Spleen (tissue), 11 donors: ENCODE data around the gene CSH2. TPM values are rescaled to one million over a fixed set of nuclear protein-coding genes. Genes with fewer than 3 reads are reported as not detected.
"Not testable (repeated sequence)": the region's sequence is repeated elsewhere in the genome, so short reads cannot be mapped to it uniquely, and the experiment has no call there.

Experiments
- DNase-seq: peaks from one replicate; pipeline ENCODE4 v3.0.0-alpha.2; 2020
- H3K27ac ChIP-seq, 8 donors: fragments of 200-600 bp; sonication (generic) in 7 of 8; 1 replicate in 4 of 8; 2 replicates in 4 of 8; pipeline versions ENCODE4 v1.5.0 to v1.8.0; 2016 to 2021; ENCODE audit warnings: inconsistent platforms in 4 of 8, mild to moderate bottlenecking in 4 of 8, moderate library complexity in 1 of 8
- H3K27me3 ChIP-seq, 7 donors: fragments of 200-600 bp; sonication (generic) in 6 of 7; replicated peaks in 1 of 7; 1 replicate in 4 of 7; 2 replicates in 3 of 7; pipeline versions ENCODE4 v1.5.0 to v1.8.0; 2016 to 2021; ENCODE audit warnings: inconsistent platforms in 3 of 7, mild to moderate bottlenecking in 1 of 7
- H3K36me3 ChIP-seq, 6 donors: fragments of 200-600 bp; sonication (generic) in 5 of 6; 1 replicate in 4 of 6; 2 replicates in 2 of 6; pipeline versions ENCODE4 v1.5.0 to v1.8.0; 2016 to 2021; ENCODE audit warnings: inconsistent platforms in 2 of 6
- H3K4me1 ChIP-seq, 6 donors: fragments of 200-600 bp; sonication (generic) in 5 of 6; 1 replicate in 3 of 6; 2 replicates in 3 of 6; pipeline versions ENCODE4 v1.5.0 to v1.8.0; 2016 to 2021; ENCODE audit warnings: inconsistent platforms in 3 of 6
- H3K4me3 ChIP-seq, 8 donors: fragments of 200-600 bp; sonication (generic) in 7 of 8; 1 replicate in 4 of 8; 2 replicates in 4 of 8; pipeline versions ENCODE4 v1.5.0 to v1.8.0; 2016 to 2021; ENCODE audit warnings: inconsistent platforms in 4 of 8, mild to moderate bottlenecking in 4 of 8, moderate library complexity in 2 of 8
- H3K9me3 ChIP-seq, 8 donors: fragments of 200-600 bp; sonication (generic) in 7 of 8; 1 replicate in 4 of 8; 2 replicates in 4 of 8; pipeline versions ENCODE4 v1.5.0 to v1.8.0; 2016 to 2021; ENCODE audit warnings: inconsistent platforms in 4 of 8
- CTCF ChIP-seq, 11 experiments: fragments of 200-600 bp in 7 of 11; fragments of 450-650 bp in 4 of 11; sonication (generic) in 4 of 11; IDR thresholded peaks in 8 of 11; conservative IDR thresholded peaks in 3 of 11; 1 replicate in 7 of 11; 2 replicates in 4 of 11; pipeline versions ENCODE4 v1.4.0 to v1.8.0; 2016 to 2021; ENCODE audit warnings: antibody characterized with exemption in 11 of 11, inconsistent platforms in 4 of 11, mild to moderate bottlenecking in 1 of 11
- POLR2A ChIP-seq, 3 donors: fragments of 450-650 bp; IDR thresholded peaks; one replicate each; pipeline ENCODE4 v1.5.1; 2017; ENCODE audit warnings: antibody characterized with exemption in 3 of 3, mild to moderate bottlenecking in 1 of 3
- POLR2AphosphoS5 ChIP-seq, 3 donors: sonication (generic); formaldehyde crosslinking; IDR thresholded peaks; one replicate each; pipeline ENCODE4 v1.5.1; 2017; ENCODE audit warnings: antibody characterized with exemption in 3 of 3
- WGBS, 5 donors: extraction: QIAGEN DNeasy Blood & Tissue Kit in 3 of 5; methylation state at CpG; one replicate each; pipeline versions ENCODE4 v1.1.5 to v1.1.7; 2013 to 2018; 5-methylcytosine and 5-hydroxymethylcytosine counted together
- intact Hi-C: fragments of 100-400 bp; cut with DNase I; formaldehyde crosslinking; loops from one replicate; pipeline ENCODE4 v1.15.0; 2023; ENCODE audit warnings: low total_unique reads
- polyA plus RNA-seq, 3 donors: library from polyadenylated mRNA; stranded (reverse); fragments of 200-250 nt; gene quantifications; one replicate each; pipeline ENCODE4 v1.2.1, GENCODE V29; 2013
- total RNA-seq, 7 donors: library from RNA; depleted of rRNA in 3 of 7; stranded (reverse); fragments of >200 nt in 3 of 7; fragmentation: NEBNext Ultra II Directional in 4 of 7; extraction: Animal tissue kit (Norgen Biotek cat#: 25700) in 4 of 7; gene quantifications; one replicate each; pipeline versions ENCODE4 v1.1.0 to v1.2.1, GENCODE V29; 2016 to 2021
- donor health status: healthy with polysubstance abuse.
- donor health status: DM: no; HTN: no; CAD: no; lungs with moderate emphysema.
- donor health status: DM: no; HTN: no; CAD: no.
- donor health status: Bipolar disorder and iron deficiency.
- donor health status: healthy.
- donor health status: DM: no; HTN: no; CAD: no.
- donor health status: DM: yes; HTN: yes; CAD: no.

CSH2 gene
- total and polyA plus RNA-seq, 10 donors = not detected

GRCh38 chr17:63918305-63918704, 44.8 kb upstream of the CSH2 start:
- Histone ChIP-seq H3K36me3 (no peaks in the 10 kb centered on the region), H3K4me1 (peaks cover 13 to 67% (median 31%) of the 10 kb centered on the region in 6 donors), H3K27ac (no peak overlapping the region), H3K27me3 (no peaks in the 10 kb centered on the region), H3K9me3 (no peaks in the 10 kb centered on the region), H3K4me3 (no peak overlapping the region)
- DNase-seq = no peak
- intact Hi-C loops = no loop called here
- TF ChIP-seq POLR2A (IDR thresholded peaks at IDR 0.05) (no peak), POLR2AphosphoS5 (IDR thresholded peaks at IDR 0.05) (no peak), CTCF (IDR thresholded peaks at IDR 0.05 in 8 of 11, conservative IDR thresholded peaks at IDR 0.05 in 3 of 11) (no peak)
- WGBS, 5 donors = 86 to 93% (median 90%) methylated on average over 9 to 10 of the region's 10 CpGs

GRCh38 chr17:63917646-63918045, 44.2 kb upstream of the CSH2 start:
- Histone ChIP-seq H3K4me3 (no peak overlapping the region), H3K36me3 (no peaks in the 10 kb centered on the region), H3K27me3 (no peaks in the 10 kb centered on the region), H3K27ac (no peak overlapping the region), H3K4me1 (peaks cover 13 to 60% (median 28%) of the 10 kb centered on the region in 6 donors), H3K9me3 (no peaks in the 10 kb centered on the region)
- no peak for TF ChIP-seq POLR2AphosphoS5 (IDR thresholded peaks at IDR 0.05)
- no peak for TF ChIP-seq POLR2A (IDR thresholded peaks at IDR 0.05)
- no peak for TF ChIP-seq CTCF (IDR thresholded peaks at IDR 0.05 in 8 of 11, conservative IDR thresholded peaks at IDR 0.05 in 3 of 11)
- intact Hi-C loops = no loop called here
- DNase-seq = no peak
- WGBS, 5 donors = 86 to 93% (median 87%) methylated on average over 10 to 13 of the region's 13 CpGs

GRCh38 chr17:63917206-63917605, 43.7 kb upstream of the CSH2 start:
- intact Hi-C loops, DNase-seq, H3K27ac ChIP-seq, H3K9me3 ChIP-seq, H3K4me3 ChIP-seq, H3K27me3 ChIP-seq, H3K36me3 ChIP-seq: not testable (repeated sequence)
- H3K4me1 ChIP-seq = peaks cover 13 to 56% (median 28%) of the 10 kb centered on the region in 6 donors
- WGBS, 5 donors = 70 to 85% (median 73%) methylated on average over 7 to 11 of the region's 11 CpGs

GRCh38 chr17:63916566-63917185, 43.2 kb upstream of the CSH2 start:
- WGBS, 5 donors = 87 to 94% (median 91%) methylated on average over 12 of the region's 12 CpGs
- H3K9me3 ChIP-seq = no peaks in the 10 kb centered on the region
- H3K4me1 ChIP-seq = peaks cover 13 to 57% (median 31%) of the 10 kb centered on the region in 6 donors
- H3K36me3 ChIP-seq = no peaks in the 10 kb centered on the region
- intact Hi-C loops = no loop called here
- no peak for DNase-seq
- H3K4me3 ChIP-seq = no peak overlapping the region
- no peak overlapping the region for H3K27ac ChIP-seq
- no peaks in the 10 kb centered on the region for H3K27me3 ChIP-seq
- TF ChIP-seq POLR2AphosphoS5 (IDR thresholded peaks at IDR 0.05) (no peak), POLR2A (IDR thresholded peaks at IDR 0.05) (no peak), CTCF (IDR thresholded peaks at IDR 0.05 in 8 of 11, conservative IDR thresholded peaks at IDR 0.05 in 3 of 11) (peak in 1 of 11 experiments; percentile 17)

GRCh38 chr17:63915753-63916152, 42.3 kb upstream of the CSH2 start:
- intact Hi-C loops = not testable (repeated sequence)
- WGBS, 5 donors = 57 to 72% (median 62%) methylated on average over 10 of the region's 10 CpGs
- peak overlapping the region in 1 of 8 donors; percentile 24 for H3K4me3 ChIP-seq

More at GRCh38 chr17:63915753-63916152, 42.3 kb upstream of the CSH2 start:
- not testable (repeated sequence) for H3K9me3 ChIP-seq, H3K27me3 ChIP-seq, DNase-seq, H3K27ac ChIP-seq, H3K36me3 ChIP-seq
- peaks cover 13 to 55% (median 32%) of the 10 kb centered on the region in 6 donors for H3K4me1 ChIP-seq
